ENCODE data around the gene MARCO.

- TF ChIP-seq CTCF (IDR thresholded peaks at IDR 0.05; ENCODE audit: low read length) (no peak), EZH2 (IDR thresholded peaks at IDR 0.05; ENCODE audit: borderline replicate concordance, low read length) (no peak)
These were observed 46.7 kb downstream of the MARCO start for GRCh38 chr2:118988706-118989105.

Measured in OCI-LY1 (cell line).